Activated T-helper 17 cell treated with anti-CD3 and anti-CD28 coated beads, Interleukin-2, amount 50 U/mL, for 72 hours (primary cell): ENCODE data around the gene SEZ6L. TPM values are rescaled to one million over a fixed set of nuclear protein-coding genes. Genes with fewer than 3 reads are reported as not detected.

Experiments used
- ATAC-seq: fragments of 150-1000 bp; cut with Tn5 transposase; replicated peaks from 2 replicates; pipeline ENCODE4 v1.10.0; 2021; ENCODE audit warnings: mild to moderate bottlenecking, moderate library complexity
- H3K27ac Mint-ChIP-seq: one replicate; pipeline ENCODE4 v1.8.0; 2022; ENCODE audit warnings: mixed read lengths
- H3K27me3 Mint-ChIP-seq: one replicate; pipeline ENCODE4 v1.8.0; 2022; ENCODE audit warnings: mixed read lengths
- H3K36me3 Mint-ChIP-seq: one replicate; pipeline ENCODE4 v1.8.0; 2022; ENCODE audit warnings: low read depth, mild to moderate bottlenecking, mixed read lengths
- H3K4me1 Mint-ChIP-seq: one replicate; pipeline ENCODE4 v1.8.0; 2022; ENCODE audit warnings: mixed read lengths
- H3K4me3 Mint-ChIP-seq: one replicate; pipeline ENCODE4 v1.8.0; 2022; ENCODE audit warnings: mild to moderate bottlenecking, mixed read lengths
- H3K9me3 Mint-ChIP-seq: one replicate; pipeline ENCODE4 v1.8.0; 2022; ENCODE audit warnings: mixed read lengths
- total RNA-seq, 2 donors: library from RNA; stranded (reverse); gene quantifications; one replicate each; pipeline ENCODE4 v1.2.3, GENCODE V29; 2022

Gene SEZ6L
- total RNA-seq, 2 donors from 2014 or later = 0.48 TPM; not detected in 1

GRCh38 chr22:26334232-26334631, 165.0 kb downstream of the SEZ6L start:
- Mint-ChIP-seq H3K36me3 (no peaks in the 10 kb centered on the region), H3K9me3 (no peaks in the 10 kb centered on the region), H3K4me1 (no peaks in the 10 kb centered on the region), H3K4me3 (no peak overlapping the region), H3K27ac (no peak overlapping the region), H3K27me3 (peaks cover 23% of the 10 kb centered on the region)
- ATAC-seq = no peak

- H3K4me1 Mint-ChIP-seq = no peaks in the 10 kb centered on the region
- no peak for ATAC-seq
- peaks cover 41% of the 10 kb centered on the region for H3K27me3 Mint-ChIP-seq
- H3K36me3 Mint-ChIP-seq = no peaks in the 10 kb centered on the region
- H3K9me3 Mint-ChIP-seq = no peaks in the 10 kb centered on the region
- H3K27ac Mint-ChIP-seq = no peak overlapping the region
- H3K4me3 Mint-ChIP-seq = no peak overlapping the region
Observed at GRCh38 chr22:26336773-26337172, 167.5 kb downstream of the SEZ6L start.

- Mint-ChIP-seq H3K27me3 (peaks cover 35% of the 10 kb centered on the region), H3K9me3 (no peaks in the 10 kb centered on the region), H3K4me3 (no peak overlapping the region), H3K4me1 (no peaks in the 10 kb centered on the region), H3K27ac (no peak overlapping the region), H3K36me3 (no peaks in the 10 kb centered on the region)
- ATAC-seq = no peak
Observed at GRCh38 chr22:26339755-26340154, 170.5 kb downstream of the SEZ6L start.

GRCh38 chr22:26342745-26343410, 173.6 kb downstream of the SEZ6L start:
- no peaks in the 10 kb centered on the region for H3K36me3 Mint-ChIP-seq
- peaks cover 35% of the 10 kb centered on the region for H3K27me3 Mint-ChIP-seq
- no peak for ATAC-seq
- H3K9me3 Mint-ChIP-seq = no peaks in the 10 kb centered on the region
- no peak overlapping the region for H3K27ac Mint-ChIP-seq
- no peaks in the 10 kb centered on the region for H3K4me1 Mint-ChIP-seq
- no peak overlapping the region for H3K4me3 Mint-ChIP-seq

- Mint-ChIP-seq H3K9me3 (no peaks in the 10 kb centered on the region), H3K4me3 (no peak overlapping the region), H3K27me3 (peaks cover 20% of the 10 kb centered on the region), H3K36me3 (no peaks in the 10 kb centered on the region), H3K4me1 (no peaks in the 10 kb centered on the region), H3K27ac (no peak overlapping the region)
- no peak for ATAC-seq
Observed at GRCh38 chr22:26345496-26345895, 176.2 kb downstream of the SEZ6L start.

GRCh38 chr22:26348810-26349526, 179.7 kb downstream of the SEZ6L start:
- Mint-ChIP-seq H3K9me3 (no peaks in the 10 kb centered on the region), H3K4me1 (no peaks in the 10 kb centered on the region), H3K36me3 (no peaks in the 10 kb centered on the region), H3K4me3 (no peak overlapping the region), H3K27ac (no peak overlapping the region), H3K27me3 (peaks cover 12% of the 10 kb centered on the region)
- ATAC-seq = no peak

- Mint-ChIP-seq H3K36me3 (no peaks in the 10 kb centered on the region), H3K9me3 (no peaks in the 10 kb centered on the region), H3K4me1 (no peaks in the 10 kb centered on the region), H3K4me3 (no peak overlapping the region), H3K27ac (no peak overlapping the region), H3K27me3 (peaks cover 19% of the 10 kb centered on the region)
- ATAC-seq = no peak
Observed at GRCh38 chr22:26354707-26355106, 185.4 kb downstream of the SEZ6L start.

GRCh38 chr22:26357281-26357680, 188.0 kb downstream of the SEZ6L start:
- no peak overlapping the region for H3K27ac Mint-ChIP-seq
- H3K36me3 Mint-ChIP-seq = no peaks in the 10 kb centered on the region
- no peaks in the 10 kb centered on the region for H3K9me3 Mint-ChIP-seq
- no peak overlapping the region for H3K4me3 Mint-ChIP-seq
- ATAC-seq = no peak
- H3K4me1 Mint-ChIP-seq = no peaks in the 10 kb centered on the region
- peaks cover 19% of the 10 kb centered on the region for H3K27me3 Mint-ChIP-seq

GRCh38 chr22:26357813-26358212, 188.6 kb downstream of the SEZ6L start:
- Mint-ChIP-seq H3K27ac (no peak overlapping the region), H3K36me3 (no peaks in the 10 kb centered on the region), H3K4me1 (no peaks in the 10 kb centered on the region), H3K27me3 (peaks cover 24% of the 10 kb centered on the region), H3K4me3 (no peak overlapping the region), H3K9me3 (no peaks in the 10 kb centered on the region)
- no peak for ATAC-seq

GRCh38 chr22:26359156-26359555, 189.9 kb downstream of the SEZ6L start:
- Mint-ChIP-seq H3K9me3 (no peaks in the 10 kb centered on the region), H3K4me3 (no peak overlapping the region), H3K4me1 (no peaks in the 10 kb centered on the region), H3K27me3 (peaks cover 16% of the 10 kb centered on the region), H3K36me3 (no peaks in the 10 kb centered on the region), H3K27ac (no peak overlapping the region)
- no peak for ATAC-seq

- no peak overlapping the region for H3K27ac Mint-ChIP-seq
- H3K36me3 Mint-ChIP-seq = no peaks in the 10 kb centered on the region
- no peaks in the 10 kb centered on the region for H3K4me1 Mint-ChIP-seq
- no peaks in the 10 kb centered on the region for H3K9me3 Mint-ChIP-seq
- peaks cover 10% of the 10 kb centered on the region for H3K27me3 Mint-ChIP-seq
- peak; percentile 60 for ATAC-seq
- H3K4me3 Mint-ChIP-seq = peak overlapping the region; percentile 50
Observed at GRCh38 chr22:26360169-26360885, 191.1 kb downstream of the SEZ6L start.

GRCh38 chr22:26362471-26362870, 193.2 kb downstream of the SEZ6L start:
- no peak overlapping the region for H3K4me3 Mint-ChIP-seq
- H3K4me1 Mint-ChIP-seq = no peaks in the 10 kb centered on the region
- peaks cover 10% of the 10 kb centered on the region for H3K27me3 Mint-ChIP-seq
- no peaks in the 10 kb centered on the region for H3K9me3 Mint-ChIP-seq
- no peak for ATAC-seq
- H3K36me3 Mint-ChIP-seq = no peaks in the 10 kb centered on the region
- H3K27ac Mint-ChIP-seq = no peak overlapping the region

- peak; percentile 81 for ATAC-seq
- H3K4me1 Mint-ChIP-seq = no peaks in the 10 kb centered on the region
- H3K9me3 Mint-ChIP-seq = no peaks in the 10 kb centered on the region
- no peak overlapping the region for H3K4me3 Mint-ChIP-seq
- no peak overlapping the region for H3K27ac Mint-ChIP-seq
- peaks cover 10% of the 10 kb centered on the region for H3K27me3 Mint-ChIP-seq
- H3K36me3 Mint-ChIP-seq = no peaks in the 10 kb centered on the region
Observed at GRCh38 chr22:26364066-26365015, 195.1 kb downstream of the SEZ6L start.
